ENCODE measurements around the gene ATP1B3.
"Not testable (repeated sequence)": the region's sequence is repeated elsewhere in the genome, so short reads cannot be mapped to it uniquely, and the experiment has no call there.

ATP1B3 gene

DNA sequence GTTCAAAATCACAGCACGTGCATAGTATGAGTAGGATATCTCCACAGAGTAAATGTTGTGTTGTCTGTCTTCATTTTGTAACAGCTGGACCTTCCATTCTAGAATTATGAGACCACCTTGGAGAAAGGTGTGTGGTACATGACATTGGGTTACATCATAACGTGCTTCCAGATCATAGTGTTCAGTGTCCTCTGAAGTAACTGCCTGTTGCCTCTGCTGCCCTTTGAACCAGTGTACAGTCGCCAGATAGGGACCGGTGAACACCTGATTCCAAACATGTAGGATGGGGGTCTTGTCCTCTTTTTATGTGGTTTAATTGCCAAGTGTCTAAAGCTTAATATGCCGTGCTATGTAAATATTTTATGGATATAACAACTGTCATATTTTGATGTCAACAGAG is 49.2 kb downstream of the ATP1B3 start:
- not testable (repeated sequence) for H3K79me2 ChIP-seq (ENCODE audit: control insufficient read depth, insufficient read depth, low read length, unreplicated experiment); H3K27ac ChIP-seq (ENCODE audit: low read depth, low read length); H3K4me1 ChIP-seq (ENCODE audit: control insufficient read depth, insufficient read depth, low read length, unreplicated experiment); H2AFZ ChIP-seq (ENCODE audit: low read length, unreplicated experiment); H3K27me3 ChIP-seq (ENCODE audit: insufficient read depth, low read length); H3K36me3 ChIP-seq (ENCODE audit: insufficient read depth, low read length); H3K4me3 ChIP-seq (ENCODE audit: low read depth, low read length)

DNA sequence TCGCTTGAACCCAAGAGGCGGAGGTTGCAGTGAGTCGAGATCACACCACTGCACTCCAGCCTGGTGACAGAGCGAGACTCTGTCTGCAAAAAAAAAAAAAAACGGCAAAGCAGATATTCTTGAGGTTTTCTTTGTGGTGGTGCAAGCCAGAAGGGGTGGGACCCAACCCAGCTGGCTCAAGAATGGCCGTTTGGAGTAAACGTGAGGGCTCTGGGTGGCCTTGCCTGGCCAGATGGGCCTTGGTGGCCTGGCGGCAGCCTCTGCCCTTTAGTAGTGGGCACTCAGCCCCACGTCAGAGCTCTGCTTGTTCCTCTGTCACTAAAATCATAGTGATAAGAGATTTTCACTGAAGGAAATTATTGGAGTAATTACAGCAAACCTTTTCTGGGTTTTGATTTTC is 50.5 kb downstream of the ATP1B3 start:
- no peak overlapping the region for H3K4me3 ChIP-seq (ENCODE audit: low read depth, low read length)
- H3K27ac ChIP-seq (ENCODE audit: low read depth, low read length), result no peak overlapping the region
- H3K4me1 ChIP-seq (ENCODE audit: control insufficient read depth, insufficient read depth, low read length, unreplicated experiment), result no peaks in the 10 kb centered on the region
- peaks cover 5% of the 10 kb centered on the region; the same call in 1 of the 2 replicates for H3K36me3 ChIP-seq (ENCODE audit: insufficient read depth, low read length)
- no peaks in the 10 kb centered on the region for H3K79me2 ChIP-seq (ENCODE audit: control insufficient read depth, insufficient read depth, low read length, unreplicated experiment)
- H3K27me3 ChIP-seq (ENCODE audit: insufficient read depth, low read length), result no peaks in the 10 kb centered on the region
- no peak overlapping the region for H2AFZ ChIP-seq (ENCODE audit: low read length, unreplicated experiment)

DNA sequence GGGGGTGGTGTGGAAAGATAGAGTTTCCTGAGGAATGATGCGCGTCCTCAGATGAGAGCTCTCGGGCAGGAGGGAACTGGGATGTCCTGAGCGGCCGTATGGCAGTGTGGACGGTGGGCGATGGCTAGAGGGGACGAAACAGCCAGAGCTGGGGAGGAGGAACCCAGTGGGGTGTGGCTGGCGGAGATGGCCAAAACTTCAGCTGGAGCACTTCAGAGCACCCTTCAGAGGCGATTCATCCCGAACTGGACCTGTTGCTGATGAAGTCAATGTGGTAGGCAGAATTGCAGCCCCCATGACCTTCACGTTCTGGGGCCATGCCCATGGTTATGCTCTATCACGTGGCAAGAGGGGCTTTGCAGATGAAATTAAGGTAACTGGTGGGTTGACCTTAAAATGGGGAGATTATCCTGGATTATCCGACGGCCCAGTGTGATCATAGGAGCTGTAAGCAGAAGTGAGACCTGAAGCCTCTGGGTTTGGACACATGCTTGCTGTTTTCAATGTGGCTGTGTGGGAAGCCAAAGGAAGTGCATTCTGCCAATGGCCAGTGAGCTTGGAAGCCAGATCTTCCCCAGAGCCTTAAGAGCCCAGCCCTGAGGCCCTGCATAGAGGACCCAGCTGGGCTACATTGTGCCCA is 52.3 kb downstream of the ATP1B3 start:
- no peaks in the 10 kb centered on the region for H3K79me2 ChIP-seq (ENCODE audit: control insufficient read depth, insufficient read depth, low read length, unreplicated experiment)
- no peak overlapping the region for H2AFZ ChIP-seq (ENCODE audit: low read length, unreplicated experiment)
- H3K4me3 ChIP-seq (ENCODE audit: low read depth, low read length), result no peak overlapping the region
- peaks cover 3% of the 10 kb centered on the region; the same call in 1 of the 2 replicates for H3K36me3 ChIP-seq (ENCODE audit: insufficient read depth, low read length)
- H3K4me1 ChIP-seq (ENCODE audit: control insufficient read depth, insufficient read depth, low read length, unreplicated experiment), result no peaks in the 10 kb centered on the region
- no peak overlapping the region for H3K27ac ChIP-seq (ENCODE audit: low read depth, low read length)
- H3K27me3 ChIP-seq (ENCODE audit: insufficient read depth, low read length), result no peaks in the 10 kb centered on the region

DNA sequence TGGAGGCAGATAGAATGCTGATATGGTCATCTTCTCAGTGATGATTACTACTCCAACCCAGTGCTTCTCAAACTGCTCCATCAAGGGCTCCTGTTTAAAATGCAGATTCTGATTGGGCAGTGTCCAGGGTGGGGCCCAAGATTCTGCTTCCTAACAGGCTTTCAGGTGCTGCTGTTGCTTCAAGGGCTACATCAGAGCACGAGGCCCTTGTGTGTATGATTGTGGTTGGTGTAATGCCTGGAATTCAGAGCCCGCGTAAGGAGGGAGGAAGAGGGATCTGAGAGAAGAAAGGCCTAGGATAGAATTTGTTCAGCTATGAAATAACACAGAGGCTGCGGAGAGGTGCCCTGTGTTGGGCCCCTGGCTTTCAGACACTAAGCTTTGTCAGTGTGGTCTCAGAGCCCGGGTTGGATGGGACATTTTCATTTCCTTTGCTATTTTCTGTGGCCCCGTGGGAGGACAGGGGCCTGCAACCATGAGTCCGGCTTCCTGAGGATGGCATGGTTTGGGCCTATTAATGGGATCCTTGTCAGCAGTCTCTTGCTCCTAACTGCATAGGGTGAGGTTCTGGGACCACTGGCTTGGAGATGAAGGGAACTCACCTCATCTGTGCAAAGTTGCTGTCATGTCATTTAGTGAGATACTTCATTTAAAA is 53.0 kb downstream of the ATP1B3 start:
- Histone ChIP-seq H3K79me2 (ENCODE audit: control insufficient read depth, insufficient read depth, low read length, unreplicated experiment) (no peaks in the 10 kb centered on the region), H3K27me3 (ENCODE audit: insufficient read depth, low read length) (no peaks in the 10 kb centered on the region), H2AFZ (ENCODE audit: low read length, unreplicated experiment) (no peak overlapping the region), H3K4me1 (ENCODE audit: control insufficient read depth, insufficient read depth, low read length, unreplicated experiment) (no peaks in the 10 kb centered on the region), H3K4me3 (ENCODE audit: low read depth, low read length) (no peak overlapping the region), H3K27ac (ENCODE audit: low read depth, low read length) (no peak overlapping the region), H3K36me3 (ENCODE audit: insufficient read depth, low read length) (peaks cover 3% of the 10 kb centered on the region; the same call in 1 of the 2 replicates)

DNA sequence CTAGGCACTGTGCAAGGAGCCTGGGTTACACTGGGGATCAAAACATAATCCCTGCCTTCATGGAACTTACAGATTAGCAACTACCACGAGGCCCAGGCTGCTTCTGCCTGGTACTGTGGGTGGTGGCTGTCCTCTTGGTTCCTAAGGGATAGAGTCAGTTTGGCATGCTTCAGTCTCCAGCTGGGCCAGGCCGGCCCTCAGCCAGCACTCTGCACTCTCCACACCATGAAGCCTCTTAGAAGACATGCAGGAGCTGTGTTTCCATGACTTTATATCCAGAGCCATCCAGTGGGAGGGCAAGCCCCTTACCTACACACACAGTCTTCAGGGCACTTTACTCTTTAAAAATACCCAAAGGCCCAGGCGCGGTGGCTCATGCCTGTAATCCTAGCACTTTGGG is 54.4 kb downstream of the ATP1B3 start:
- Histone ChIP-seq H3K36me3 (ENCODE audit: insufficient read depth, low read length) (peaks cover 3% of the 10 kb centered on the region; the same call in 1 of the 2 replicates), H3K4me3 (ENCODE audit: low read depth, low read length) (no peak overlapping the region), H3K27ac (ENCODE audit: low read depth, low read length) (no peak overlapping the region), H3K27me3 (ENCODE audit: insufficient read depth, low read length) (no peaks in the 10 kb centered on the region), H3K4me1 (ENCODE audit: control insufficient read depth, insufficient read depth, low read length, unreplicated experiment) (no peaks in the 10 kb centered on the region), H3K79me2 (ENCODE audit: control insufficient read depth, insufficient read depth, low read length, unreplicated experiment) (no peaks in the 10 kb centered on the region), H2AFZ (ENCODE audit: low read length, unreplicated experiment) (no peak overlapping the region)

DNA sequence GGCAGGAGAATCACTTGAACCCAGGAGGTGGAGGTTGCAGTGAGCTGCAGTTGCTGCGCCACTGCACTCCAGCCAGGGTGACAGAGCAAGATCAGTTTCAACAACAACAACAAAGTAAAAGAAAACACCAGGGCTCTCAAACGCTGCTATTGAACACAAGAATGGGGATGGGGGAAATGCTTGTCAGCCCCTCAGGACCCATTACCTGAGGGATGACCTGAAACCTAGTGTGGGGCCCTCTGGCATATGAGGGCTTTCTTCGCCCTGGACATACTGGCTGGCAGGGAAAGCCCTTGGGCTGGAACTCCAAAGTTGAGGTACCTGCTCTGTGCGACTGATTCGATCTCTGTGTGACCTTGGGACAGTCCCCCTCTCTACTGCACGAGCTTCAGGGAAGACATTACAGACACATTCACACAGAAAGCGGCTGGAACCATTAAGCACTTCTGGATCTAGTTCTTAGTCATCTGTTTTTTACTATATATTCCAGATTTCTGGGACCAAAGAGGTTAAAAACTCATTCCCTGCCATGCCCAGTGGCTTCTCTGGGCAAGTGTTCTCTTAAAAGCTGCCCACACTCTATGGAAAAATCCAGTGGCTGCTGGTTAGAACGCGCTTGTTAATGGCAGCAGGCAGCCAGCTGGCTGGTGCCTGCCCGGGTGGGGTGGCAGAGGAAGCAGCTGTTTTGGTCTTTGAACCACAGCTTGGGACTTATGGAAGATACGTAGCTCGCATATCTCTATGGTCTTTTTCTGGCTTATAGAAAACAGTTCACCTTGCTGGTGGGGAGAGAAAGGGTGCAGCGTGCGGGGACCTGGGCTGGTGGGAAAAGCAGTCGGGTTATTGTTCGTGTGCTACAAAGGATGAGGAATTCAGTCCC is 57.2 kb downstream of the ATP1B3 start:
- H3K27ac ChIP-seq (ENCODE audit: low read depth, low read length), result no peak overlapping the region
- H3K27me3 ChIP-seq (ENCODE audit: insufficient read depth, low read length), result no peaks in the 10 kb centered on the region
- H3K79me2 ChIP-seq (ENCODE audit: control insufficient read depth, insufficient read depth, low read length, unreplicated experiment), result no peaks in the 10 kb centered on the region
- no peaks in the 10 kb centered on the region for H3K36me3 ChIP-seq (ENCODE audit: insufficient read depth, low read length)
- no peaks in the 10 kb centered on the region for H3K4me1 ChIP-seq (ENCODE audit: control insufficient read depth, insufficient read depth, low read length, unreplicated experiment)
- H3K4me3 ChIP-seq (ENCODE audit: low read depth, low read length), result no peak overlapping the region
- no peak overlapping the region for H2AFZ ChIP-seq (ENCODE audit: low read length, unreplicated experiment)

DNA sequence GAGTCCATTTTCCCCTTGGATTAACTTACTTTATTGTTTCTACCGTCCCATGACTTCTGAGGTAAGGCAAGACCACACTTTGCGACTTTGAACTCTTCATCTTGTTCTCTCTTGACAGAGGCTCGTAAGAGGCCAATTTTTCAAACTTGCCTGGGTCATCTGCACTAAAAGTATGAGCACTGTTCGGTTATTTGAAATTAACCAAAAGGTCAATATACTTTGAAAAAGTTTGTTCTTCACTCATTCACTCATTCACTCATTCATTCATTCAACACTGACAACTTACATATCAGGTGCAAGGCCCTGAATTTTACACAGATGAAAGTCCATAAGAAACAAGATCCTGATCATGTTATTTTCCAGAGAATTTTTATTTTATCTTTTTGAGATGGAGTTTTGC is 57.9 kb downstream of the ATP1B3 start:
- Histone ChIP-seq H3K36me3 (ENCODE audit: insufficient read depth, low read length) (no peaks in the 10 kb centered on the region), H3K4me1 (ENCODE audit: control insufficient read depth, insufficient read depth, low read length, unreplicated experiment) (no peaks in the 10 kb centered on the region), H3K27me3 (ENCODE audit: insufficient read depth, low read length) (no peaks in the 10 kb centered on the region), H2AFZ (ENCODE audit: low read length, unreplicated experiment) (no peak overlapping the region), H3K27ac (ENCODE audit: low read depth, low read length) (no peak overlapping the region), H3K79me2 (ENCODE audit: control insufficient read depth, insufficient read depth, low read length, unreplicated experiment) (no peaks in the 10 kb centered on the region), H3K4me3 (ENCODE audit: low read depth, low read length) (no peak overlapping the region)

DNA sequence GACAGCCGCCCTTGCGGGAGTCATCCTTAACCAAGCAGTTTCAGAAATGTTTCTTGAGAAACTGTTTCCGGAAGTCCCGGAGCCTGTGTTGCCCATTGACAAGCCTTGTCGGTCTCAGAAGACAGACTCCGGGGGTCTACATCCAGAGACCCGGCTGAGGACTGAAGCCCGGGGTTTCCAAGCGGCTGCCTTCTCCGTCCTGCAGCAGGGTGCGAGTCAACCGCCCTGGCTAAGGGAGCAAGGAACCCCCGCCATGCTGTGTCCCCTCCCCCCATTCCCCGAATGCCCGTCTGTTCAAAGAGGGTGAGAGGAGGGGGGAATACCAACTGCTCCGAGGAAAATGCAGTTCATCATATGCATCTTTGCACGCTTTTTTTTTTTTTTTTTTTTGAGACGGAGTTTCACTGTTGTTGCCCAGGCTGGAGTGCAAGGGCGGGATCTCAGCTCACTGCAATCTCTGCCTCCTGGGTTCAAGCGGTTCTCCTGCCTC is 61.6 kb downstream of the ATP1B3 start:
- H3K27ac ChIP-seq (ENCODE audit: low read depth, low read length), result no peak overlapping the region

DNA sequence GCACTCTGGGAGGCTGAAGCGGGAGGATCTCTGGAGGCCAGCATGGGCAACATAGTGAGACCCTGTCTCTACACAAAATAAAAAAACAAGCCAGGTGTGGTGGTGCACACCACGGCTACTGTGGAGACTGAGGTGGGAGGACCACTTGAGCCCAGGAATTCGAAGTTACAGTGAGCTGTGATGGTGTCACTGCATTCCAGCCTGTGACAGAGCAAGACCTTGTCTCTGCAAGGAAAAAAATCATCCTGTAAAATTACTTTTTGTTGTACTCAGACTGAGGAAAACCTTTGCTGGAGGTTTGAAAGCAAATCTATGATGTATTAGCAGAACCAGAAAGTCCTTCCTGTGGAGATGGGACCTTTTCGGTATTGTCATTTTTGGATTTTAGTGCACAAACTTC is 63.3 kb downstream of the ATP1B3 start:
- Histone ChIP-seq H2AFZ (ENCODE audit: low read length, unreplicated experiment) (peak overlapping the region; percentile 28), H3K27ac (ENCODE audit: low read depth, low read length) (peak overlapping the region; percentile 60), H3K36me3 (ENCODE audit: insufficient read depth, low read length) (no peaks in the 10 kb centered on the region), H3K4me1 (ENCODE audit: control insufficient read depth, insufficient read depth, low read length, unreplicated experiment) (peaks cover 13% of the 10 kb centered on the region), H3K79me2 (ENCODE audit: control insufficient read depth, insufficient read depth, low read length, unreplicated experiment) (no peaks in the 10 kb centered on the region), H3K4me3 (ENCODE audit: low read depth, low read length) (no peak overlapping the region), H3K27me3 (ENCODE audit: insufficient read depth, low read length) (no peaks in the 10 kb centered on the region)

More for the DNA sequence above, 61.6 kb downstream of the ATP1B3 start:
- Histone ChIP-seq H3K79me2 (ENCODE audit: control insufficient read depth, insufficient read depth, low read length, unreplicated experiment) (no peaks in the 10 kb centered on the region), H3K27me3 (ENCODE audit: insufficient read depth, low read length) (no peaks in the 10 kb centered on the region), H3K36me3 (ENCODE audit: insufficient read depth, low read length) (no peaks in the 10 kb centered on the region), H2AFZ (ENCODE audit: low read length, unreplicated experiment) (no peak overlapping the region), H3K4me3 (ENCODE audit: low read depth, low read length) (no peak overlapping the region), H3K4me1 (ENCODE audit: control insufficient read depth, insufficient read depth, low read length, unreplicated experiment) (peaks cover 13% of the 10 kb centered on the region)

DNA sequence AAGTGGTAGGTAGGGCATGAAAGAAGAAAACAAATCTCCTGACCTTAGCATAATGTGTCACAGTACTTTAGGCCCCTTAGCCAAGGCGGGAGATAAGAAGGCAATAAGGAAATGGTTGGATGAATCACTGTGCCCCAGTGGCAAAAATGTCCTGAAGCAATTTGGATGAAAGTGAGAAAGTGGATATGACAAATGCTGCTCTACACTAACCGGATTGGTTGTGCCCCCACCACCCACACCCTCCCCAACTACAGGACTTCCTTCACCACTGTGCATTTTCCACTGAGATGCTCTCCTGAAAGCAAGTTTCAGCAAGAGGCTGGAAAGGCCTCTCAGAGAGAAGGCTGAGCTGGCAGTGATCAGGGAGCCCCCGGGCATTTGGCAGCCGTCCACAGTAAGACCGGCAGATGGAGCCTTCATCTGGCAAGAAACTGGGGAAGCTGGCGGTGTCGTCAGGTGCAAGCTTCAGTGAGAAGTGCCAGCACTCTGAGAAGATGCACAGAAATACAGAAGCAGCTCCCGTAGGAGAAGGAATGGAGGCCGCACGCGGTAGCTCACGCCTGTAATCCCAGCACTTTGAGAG is 63.8 kb downstream of the ATP1B3 start:
- Histone ChIP-seq H3K4me3 (ENCODE audit: low read depth, low read length) (no peak overlapping the region), H3K36me3 (ENCODE audit: insufficient read depth, low read length) (no peaks in the 10 kb centered on the region), H2AFZ (ENCODE audit: low read length, unreplicated experiment) (peak overlapping the region; percentile 28), H3K79me2 (ENCODE audit: control insufficient read depth, insufficient read depth, low read length, unreplicated experiment) (no peaks in the 10 kb centered on the region), H3K4me1 (ENCODE audit: control insufficient read depth, insufficient read depth, low read length, unreplicated experiment) (peaks cover 13% of the 10 kb centered on the region), H3K27me3 (ENCODE audit: insufficient read depth, low read length) (no peaks in the 10 kb centered on the region), H3K27ac (ENCODE audit: low read depth, low read length) (peak overlapping the region; percentile 60)
